GM21515 (cell line): Measurements from ENCODE around the gene STIMATE.

ENCODE experiments used
- ATAC-seq: cut with Tn5 transposase; IDR thresholded peaks from one replicate; pipeline ENCODE4 v1.9.1; 2021; ENCODE audit not compliant: unreplicated experiment

Gene STIMATE

GRCh38 chr3:52824037-52824436, 73.3 kb downstream of the STIMATE start:
- no peak for ATAC-seq

GRCh38 chr3:52822363-52822762, 75.0 kb downstream of the STIMATE start:
- no peak for ATAC-seq

GRCh38 chr3:52820736-52821135, 76.6 kb downstream of the STIMATE start:
- no peak for ATAC-seq

GRCh38 chr3:52819936-52820335, 77.4 kb downstream of the STIMATE start:
- no peak for ATAC-seq

GRCh38 chr3:52817860-52818259, 79.5 kb downstream of the STIMATE start:
- no peak for ATAC-seq

GRCh38 chr3:52817221-52817620, 80.1 kb downstream of the STIMATE start:
- ATAC-seq = no peak

GRCh38 chr3:52816654-52817053, 80.7 kb downstream of the STIMATE start:
- ATAC-seq = no peak

- ATAC-seq = no peak
Observed at GRCh38 chr3:52816199-52816598, 81.1 kb downstream of the STIMATE start.

GRCh38 chr3:52813810-52814209, 83.5 kb downstream of the STIMATE start:
- no peak for ATAC-seq

GRCh38 chr3:52811452-52812011, 85.8 kb downstream of the STIMATE start:
- ATAC-seq = no peak

- ATAC-seq = no peak
Observed at GRCh38 chr3:52810923-52811322, 86.4 kb downstream of the STIMATE start.

GRCh38 chr3:52809662-52810377, 87.5 kb downstream of the STIMATE start:
- no peak for ATAC-seq

GRCh38 chr3:52809149-52809548, 88.2 kb downstream of the STIMATE start:
- no peak for ATAC-seq

GRCh38 chr3:52805270-52806039, 91.9 kb downstream of the STIMATE start:
- no peak for ATAC-seq

- ATAC-seq = no peak
Observed at GRCh38 chr3:52801839-52802238, 95.5 kb downstream of the STIMATE start.

GRCh38 chr3:52800079-52800478, 97.3 kb downstream of the STIMATE start:
- no peak for ATAC-seq

GRCh38 chr3:52798978-52799476, 98.3 kb downstream of the STIMATE start:
- no peak for ATAC-seq

- no peak for ATAC-seq
Observed at GRCh38 chr3:52798376-52798977, 98.9 kb downstream of the STIMATE start.

- ATAC-seq = no peak
Observed at GRCh38 chr3:52796411-52796810, 100.9 kb downstream of the STIMATE start.

- ATAC-seq = no peak
Observed at GRCh38 chr3:52795298-52795900, 101.9 kb downstream of the STIMATE start.

GRCh38 chr3:52794612-52795099, 102.7 kb downstream of the STIMATE start, which contains the start of gene ITIH3:
TSS of gene ITIH3 (plus strand) at chr3:52794796. CDS start at chr3:52794804, 8 bp downstream.
- no peak for ATAC-seq
